ENCODE results near the gene PMIS2.

- TF ChIP-seq CTCF (IDR thresholded peaks at IDR 0.05; ENCODE audit: insufficient read depth, low read depth, low read length) (peak; percentile 26), EZH2 (IDR thresholded peaks at IDR 0.05; ENCODE audit: insufficient read depth, low read length) (no peak)
Measured at GRCh38 chr19:35592226-35592625, 6.3 kb downstream of the PMIS2 start.
